H9 (cell line): ENCODE results near the gene MREG. TPM values are rescaled to one million over a fixed set of nuclear protein-coding genes. Genes with fewer than 3 reads are reported as not detected.

ENCODE experiments used
- DNase-seq: peaks from one replicate; pipeline ENCODE4 v3.0.0-alpha.2; 2017
- H2AFZ ChIP-seq: one replicate; pipeline ENCODE4 v1.6.1; 2013; ENCODE audit warnings: mild to moderate bottlenecking, low read length, control low read depth, moderate library complexity
- H2AK5ac ChIP-seq: 2 replicates; pipeline ENCODE4 v1.6.1; 2013; ENCODE audit warnings: low read length, control low read depth, mixed read lengths; ENCODE audit not compliant: insufficient read length
- H2BK120ac ChIP-seq: one replicate; pipeline ENCODE4 v1.6.1; 2013; ENCODE audit warnings: low read depth, mild to moderate bottlenecking, low read length, control low read depth, inconsistent platforms; ENCODE audit not compliant: poor library complexity, severe bottlenecking
- H2BK12ac ChIP-seq: 2 replicates; pipeline ENCODE4 v1.6.1; 2013; ENCODE audit warnings: low read length, control low read depth, mixed read lengths, low read depth; ENCODE audit not compliant: insufficient read length
- H2BK15ac ChIP-seq: 2 replicates; pipeline ENCODE4 v1.6.1; 2013; ENCODE audit warnings: low read depth, low read length, control low read depth
- H2BK20ac ChIP-seq: one replicate; pipeline ENCODE4 v1.6.1; 2013; ENCODE audit warnings: low read depth, mild to moderate bottlenecking, low read length, control low read depth, inconsistent platforms; ENCODE audit not compliant: poor library complexity, severe bottlenecking
- H2BK5ac ChIP-seq: 2 replicates; pipeline ENCODE4 v1.6.1; 2013; ENCODE audit warnings: low read length, control low read depth, mixed read lengths; ENCODE audit not compliant: insufficient read length
- H3K14ac ChIP-seq: 2 replicates; pipeline ENCODE4 v1.6.1; 2013; ENCODE audit warnings: low read length, control low read depth; ENCODE audit not compliant: insufficient read depth
- H3K18ac ChIP-seq: 2 replicates; pipeline ENCODE4 v1.6.1; 2013; ENCODE audit warnings: low read depth, mild to moderate bottlenecking, mixed read lengths, low read length, control low read depth; ENCODE audit not compliant: insufficient read length
- H3K23ac ChIP-seq: 2 replicates; pipeline ENCODE4 v1.6.1; 2013; ENCODE audit warnings: low read length, control low read depth, mixed read lengths, low read depth; ENCODE audit not compliant: insufficient read length
- H3K23me2 ChIP-seq: 2 replicates; pipeline ENCODE4 v1.6.1; 2013; ENCODE audit warnings: low read depth, mild to moderate bottlenecking, mixed read lengths, low read length, control low read depth; ENCODE audit not compliant: insufficient read length, poor library complexity, severe bottlenecking
- H3K27ac ChIP-seq: 2 replicates; pipeline ENCODE4 v1.5.1; 2013; ENCODE audit warnings: low read length, control low read depth, mixed read lengths, low read depth; ENCODE audit not compliant: insufficient read length
- H3K27me3 ChIP-seq: 2 replicates; pipeline ENCODE4 v1.6.1; 2013; ENCODE audit warnings: low read length, control low read depth, inconsistent platforms; ENCODE audit not compliant: insufficient read depth
- H3K4ac ChIP-seq: 2 replicates; pipeline ENCODE4 v1.6.1; 2013; ENCODE audit warnings: low read depth, mild to moderate bottlenecking, control low read depth, inconsistent platforms, low read length, moderate library complexity
- H3K4me1 ChIP-seq: 2 replicates; pipeline ENCODE4 v1.6.1; 2013; ENCODE audit warnings: low read length, control low read depth, inconsistent platforms; ENCODE audit not compliant: insufficient read depth
- H3K4me2 ChIP-seq: 2 replicates; pipeline ENCODE4 v1.6.1; 2013; ENCODE audit warnings: low read length, control low read depth, mixed read lengths; ENCODE audit not compliant: insufficient read length, insufficient read depth
- H3K56ac ChIP-seq: 2 replicates; pipeline ENCODE4 v1.6.1; 2013; ENCODE audit warnings: low read depth, mild to moderate bottlenecking, mixed read lengths, low read length, control low read depth; ENCODE audit not compliant: insufficient read length
- H3K79me1 ChIP-seq: 2 replicates; pipeline ENCODE4 v1.6.1; 2013; ENCODE audit warnings: low read depth, mild to moderate bottlenecking, moderate library complexity, low read length, control low read depth, inconsistent platforms; ENCODE audit not compliant: insufficient read depth, poor library complexity, severe bottlenecking
- H3K79me2 ChIP-seq: 2 replicates; pipeline ENCODE4 v1.6.1; 2013; ENCODE audit warnings: low read length, control low read depth, inconsistent platforms; ENCODE audit not compliant: insufficient read depth
- H3K9ac ChIP-seq: 2 replicates; pipeline ENCODE4 v1.6.1; 2013; ENCODE audit warnings: low read length, control low read depth, mixed read lengths; ENCODE audit not compliant: insufficient read length; ENCODE audit errors: extremely low read depth
- H3K9me3 ChIP-seq: one replicate; pipeline ENCODE4 v1.6.1; 2013; ENCODE audit warnings: low read depth, low read length, inconsistent platforms; ENCODE audit not compliant: control insufficient read depth
- H3T11ph ChIP-seq: one replicate; pipeline ENCODE4 v1.6.1; 2013; ENCODE audit warnings: mild to moderate bottlenecking, low read length, control low read depth, inconsistent platforms
- H4K20me1 ChIP-seq: one replicate; pipeline ENCODE4 v1.6.1; 2013; ENCODE audit not compliant: control insufficient read depth, insufficient read length, insufficient read depth
- H4K5ac ChIP-seq: 2 replicates; pipeline ENCODE4 v1.6.1; 2013; ENCODE audit warnings: low read depth, mild to moderate bottlenecking, mixed read lengths, low read length, control low read depth; ENCODE audit not compliant: insufficient read length
- H4K8ac ChIP-seq: replicated peaks from 2 replicates; pipeline ENCODE4 v1.6.1; 2013; ENCODE audit warnings: low read length, control low read depth, mixed read lengths, low read depth; ENCODE audit not compliant: insufficient read length
- H4K91ac ChIP-seq: 2 replicates; pipeline ENCODE4 v1.6.1; 2013; ENCODE audit warnings: low read depth, mild to moderate bottlenecking, moderate library complexity, mixed read lengths, low read length, control low read depth; ENCODE audit not compliant: insufficient read length
- H3K27ac Mint-ChIP-seq, 3 experiments: 2 replicates in 2 of 3; 3 replicates in 1 of 3; pipeline ENCODE4 v1.8.0; 2020 to 2021; ENCODE audit warnings: mixed read lengths in 3 of 3, mild to moderate bottlenecking in 1 of 3, moderate library complexity in 1 of 3
- H3K27me3 Mint-ChIP-seq: 2 replicates; pipeline ENCODE4 v1.8.0; 2021; ENCODE audit warnings: low read depth, mild to moderate bottlenecking, moderate library complexity, mixed read lengths
- H3K36me3 Mint-ChIP-seq, 3 experiments: 2 replicates in 2 of 3; 3 replicates in 1 of 3; pipeline ENCODE4 v1.8.0; 2020 to 2021; ENCODE audit warnings: low read depth in 3 of 3, mixed read lengths in 3 of 3; ENCODE audit not compliant: insufficient read depth in 1 of 3
- H3K4me1 Mint-ChIP-seq, 2 experiments: 2 replicates each; pipeline ENCODE4 v1.8.0; 2020; ENCODE audit warnings: mixed read lengths in 2 of 2
- H3K4me3 Mint-ChIP-seq, 2 experiments: 2 replicates in 1 of 2; 3 replicates in 1 of 2; pipeline ENCODE4 v1.8.0; 2020 to 2021; ENCODE audit warnings: mild to moderate bottlenecking in 2 of 2, mixed read lengths in 2 of 2, moderate library complexity in 1 of 2
- H3K9me3 Mint-ChIP-seq, 2 experiments: 2 replicates in 1 of 2; 3 replicates in 1 of 2; pipeline ENCODE4 v1.8.0; 2020; ENCODE audit warnings: mild to moderate bottlenecking in 2 of 2, mixed read lengths in 2 of 2, moderate library complexity in 1 of 2
- CTCF ChIP-seq: fragments of 200-600 bp; sonication (generic); conservative IDR thresholded peaks from 3 replicates; pipeline ENCODE4 v1.8.0; 2021; ENCODE audit warnings: antibody characterized with exemption, mild to moderate bottlenecking
- WGBS: extraction: QIAGEN DNeasy Blood & Tissue Kit; methylation state at CpG from one replicate; pipeline ENCODE4 v1.1.7; 2013; ENCODE audit warnings: missing lambda C conversion rate, low lambda C conversion rate, mixed read lengths; ENCODE audit not compliant: insufficient read length; ENCODE audit errors: extremely low coverage; 5-methylcytosine and 5-hydroxymethylcytosine counted together
- total RNA-seq: library from RNA; stranded (reverse); gene quantifications from 2 replicates; pipeline ENCODE4 v1.2.1, GENCODE V29; 2021

Gene MREG
- total RNA-seq, 1 experiment from 2014 or later: 21.8 TPM

DNA sequence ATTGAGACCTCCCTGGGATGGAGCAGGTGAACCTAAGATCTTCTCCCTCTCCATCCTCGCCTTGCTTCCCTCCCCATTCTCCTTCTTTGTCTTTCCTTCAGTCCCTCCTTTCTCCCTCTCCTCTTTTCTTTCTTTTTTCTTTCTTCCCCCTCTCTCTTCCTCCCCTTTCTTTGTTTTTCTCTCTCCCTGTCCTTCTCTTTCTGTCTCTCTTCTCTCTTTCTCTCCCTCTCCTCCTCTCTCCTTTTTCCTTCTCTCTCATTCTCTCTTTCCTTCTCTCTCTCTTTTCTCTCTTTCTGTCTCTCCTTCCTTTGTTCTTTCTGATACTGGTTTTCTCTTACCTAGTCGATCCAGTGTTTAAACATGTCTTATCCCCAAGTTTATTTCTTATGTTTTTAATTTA, 10.7 kb downstream of the MREG start:
- H3K9me3 Mint-ChIP-seq: no peaks in the 10 kb centered on the region
- H4K91ac ChIP-seq: no peak overlapping the region
- H3K9me3 ChIP-seq: no peaks in the 10 kb centered on the region
- no peak for DNase-seq
- H3K14ac ChIP-seq: no peak overlapping the region
- TF ChIP-seq CTCF: no peak
- H4K8ac ChIP-seq: no peak overlapping the region
- H3K4ac ChIP-seq: no peak overlapping the region
- no peak overlapping the region for H2AFZ ChIP-seq
- H3K56ac ChIP-seq: no peak overlapping the region
- H3K27me3 ChIP-seq: no peaks in the 10 kb centered on the region
- H3K23ac ChIP-seq: no peak overlapping the region
- H4K5ac ChIP-seq: no peak overlapping the region
- H2AK5ac ChIP-seq: no peak overlapping the region
- H2BK20ac ChIP-seq: no peak overlapping the region
- H3K9ac ChIP-seq: no peak overlapping the region
- peak overlapping the region in 1 of 2 experiments; percentile 15; a peak in 1 of 5 replicates for H3K4me3 Mint-ChIP-seq
- H3K36me3 Mint-ChIP-seq: peaks cover 0 to under 1% (median under 1%) of the 10 kb centered on the region in 3 experiments; a peak in 3 of 7 replicates
- H2BK12ac ChIP-seq: no peak overlapping the region
- peaks cover 20 to 38% of the 10 kb centered on the region in 2 experiments for H3K4me1 Mint-ChIP-seq
- no peak overlapping the region for H3T11ph ChIP-seq
- H3K18ac ChIP-seq: no peak overlapping the region
- peak overlapping the region; percentile 38 to 76 (median 49) for H3K27ac Mint-ChIP-seq
- H3K27ac ChIP-seq: no peak overlapping the region
- peaks cover 4% of the 10 kb centered on the region; the same call in 1 of the 2 replicates for H3K79me2 ChIP-seq
- H4K20me1 ChIP-seq: no peaks in the 10 kb centered on the region
- no peak overlapping the region for H3K4me2 ChIP-seq
- H3K23me2 ChIP-seq: no peaks in the 10 kb centered on the region
- peaks cover 14% of the 10 kb centered on the region; the same call in 1 of the 2 replicates for H3K4me1 ChIP-seq
- no peak overlapping the region for H2BK5ac ChIP-seq
- WGBS: no CpG with 5 or more reads among the region's 2 CpGs
- H2BK120ac ChIP-seq: no peak overlapping the region
- no peak overlapping the region for H2BK15ac ChIP-seq
- H3K79me1 ChIP-seq: peaks cover 4% of the 10 kb centered on the region
- H3K27me3 Mint-ChIP-seq: no peaks in the 10 kb centered on the region
